Naive thymus-derived CD8-positive, alpha-beta T cell (primary cell): Measurements from ENCODE around the gene GDF11. TPM values are rescaled to one million over a fixed set of nuclear protein-coding genes. Genes with fewer than 3 reads are reported as not detected.
A peak's percentile ranks its signal among the peaks of the same experiment; 100 is the strongest.

ENCODE experiments used
- ATAC-seq, 2 donors: fragments of 150-1000 bp; cut with Tn5 transposase in 1 of 2; sonication (Bioruptor Pico), chemical (Tn5 transposase) in 1 of 2; 1 replicate in 1 of 2; 2 replicates in 1 of 2; pipeline ENCODE4 v1.10.0; 2021; ENCODE audit warnings: mild to moderate bottlenecking in 2 of 2, moderate library complexity in 2 of 2
- POLR2A ChIA-PET: fragments of 350-600 bp; sonication (Branson Sonifier 250); formaldehyde crosslinking; loops from one replicate; lab custom pipeline; 2021; ENCODE audit warnings: antibody characterized with exemption; lab: Charles Lee
- DNase-seq, 10 donors: peaks; one replicate each; pipeline versions ENCODE4 v3.0.0 to v3.0.0-alpha.2; 2020 to 2022
- H3K27ac Mint-ChIP-seq, 10 donors: one replicate each; pipeline ENCODE4 v1.8.0; 2020 to 2022; ENCODE audit warnings: mild to moderate bottlenecking in 10 of 10, mixed read lengths in 10 of 10, moderate library complexity in 4 of 10, inconsistent platforms in 1 of 10
- H3K27me3 Mint-ChIP-seq, 5 donors: one replicate each; pipeline ENCODE4 v1.8.0; 2021 to 2022; ENCODE audit warnings: mixed read lengths in 5 of 5
- H3K36me3 Mint-ChIP-seq, 3 donors: one replicate each; pipeline ENCODE4 v1.8.0; 2020 to 2022; ENCODE audit warnings: mixed read lengths in 3 of 3, mild to moderate bottlenecking in 2 of 3, inconsistent platforms in 1 of 3
- H3K4me1 Mint-ChIP-seq, 4 donors: one replicate each; pipeline ENCODE4 v1.8.0; 2021 to 2022; ENCODE audit warnings: mixed read lengths in 4 of 4
- H3K4me3 Mint-ChIP-seq, 10 donors: one replicate each; pipeline ENCODE4 v1.8.0; 2020 to 2022; ENCODE audit warnings: mild to moderate bottlenecking in 10 of 10, mixed read lengths in 10 of 10, moderate library complexity in 6 of 10, inconsistent platforms in 1 of 10
- H3K9me3 Mint-ChIP-seq, 9 donors: one replicate each; pipeline ENCODE4 v1.8.0; 2020 to 2022; ENCODE audit warnings: mixed read lengths in 9 of 9, mild to moderate bottlenecking in 3 of 9, inconsistent platforms in 1 of 9, moderate library complexity in 1 of 9
- polyA plus RNA-seq, 3 donors: library from polyadenylated mRNA; unstranded; fragments of 300-500 nt; fragmentation: Illumina TruSeq; gene quantifications; one replicate each; pipeline ENCODE4 v1.2.3, GENCODE V29; 2021
- total RNA-seq, 8 experiments: library from RNA in 2 of 8; stranded (reverse) in 2 of 8; gene quantifications; one replicate each; pipeline ENCODE4 v1.2.3 and lab custom pipeline; 2021 to 2026

GDF11 gene
- total and polyA plus RNA-seq, 5 experiments from 2014 or later: 0.82 to 7.7 (median 1.5) TPM

DNA sequence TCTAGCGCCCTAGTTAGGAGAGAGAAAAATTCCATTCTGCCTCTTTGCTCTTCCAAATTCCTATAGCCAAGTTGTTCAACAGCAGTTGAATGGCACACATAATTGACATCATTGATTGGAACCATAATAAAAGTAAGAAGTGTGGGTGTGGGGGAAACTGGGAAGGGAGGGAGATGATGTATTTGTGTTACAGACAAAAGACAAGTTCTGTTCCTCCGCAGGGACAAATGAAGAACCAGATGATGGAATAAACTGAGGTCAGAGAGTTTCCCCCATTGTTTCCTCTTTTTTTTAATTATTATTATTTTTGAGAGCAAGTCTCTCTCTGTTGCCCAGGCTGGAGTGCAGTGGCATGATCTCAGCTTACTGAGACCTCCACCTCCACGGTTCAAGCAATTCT lies 34.9 kb downstream of the GDF11 start:
- no peak for DNase-seq
- peak overlapping the region in 5 of 10 donors; percentile 20 to 80 (median 57) for H3K27ac Mint-ChIP-seq
- no peak for ATAC-seq
- H3K27me3 Mint-ChIP-seq: no peaks in the 10 kb centered on the region
- peaks cover 0 to 68% (median 3%) of the 10 kb centered on the region in 3 donors for H3K36me3 Mint-ChIP-seq
- POLR2A ChIA-PET: interaction anchor here (0.6 kb wide), 2 partner anchors 183 to 846 kb away, joined by 4 read pairs; no protein-coding TSS in a partner anchor
- H3K4me1 Mint-ChIP-seq: peaks cover 3 to 15% (median 9%) of the 10 kb centered on the region in 4 donors
- H3K9me3 Mint-ChIP-seq: no peaks in the 10 kb centered on the region
- H3K4me3 Mint-ChIP-seq: no peak overlapping the region

DNA sequence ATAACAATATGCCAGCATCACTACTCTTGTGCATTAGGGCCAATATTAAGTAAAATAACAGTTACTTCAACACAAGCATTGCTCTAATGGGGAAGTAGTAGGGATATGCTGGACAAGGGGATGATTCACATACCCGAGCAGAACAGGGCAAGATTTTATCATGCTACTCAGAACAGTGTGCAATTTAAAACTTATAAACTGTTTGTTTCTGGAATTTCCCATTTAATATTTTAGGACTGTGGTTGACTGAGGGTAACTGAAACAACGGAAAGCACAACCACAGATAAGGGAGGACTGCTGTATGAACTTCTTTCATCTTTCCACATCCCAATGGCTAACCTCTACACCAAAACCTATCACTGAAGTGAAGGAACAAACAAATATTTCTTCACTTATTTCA lies 37.8 kb downstream of the GDF11 start:
- H3K27ac Mint-ChIP-seq: peak overlapping the region in 2 of 10 donors; percentile 20 to 81
- no peak for DNase-seq

DNA sequence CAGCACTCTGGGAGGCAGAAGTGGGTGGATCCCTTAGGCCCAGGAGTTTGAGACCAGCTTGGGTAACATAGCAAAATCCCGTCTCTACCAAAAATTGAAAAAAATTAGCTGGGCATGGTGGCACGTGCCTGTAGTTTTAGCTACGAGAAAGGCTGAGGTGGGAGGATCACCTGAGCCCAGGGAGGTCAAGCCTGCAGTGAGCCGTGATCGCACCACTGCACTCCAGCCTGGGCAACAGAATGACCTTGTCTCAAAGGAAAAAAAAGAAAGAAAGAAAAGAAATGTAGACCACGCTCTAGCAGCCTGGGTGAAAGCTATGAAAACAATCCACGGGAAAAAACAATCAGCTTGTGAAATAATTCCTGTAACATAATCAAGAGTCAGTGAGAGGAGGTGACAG lies 45.6 kb downstream of the GDF11 start:
- Mint-ChIP-seq H3K4me1 (peaks cover 0 to 3% (median 0%) of the 10 kb centered on the region in 4 donors), H3K27me3 (no peaks in the 10 kb centered on the region), H3K27ac (peak overlapping the region in 1 of 10 donors; percentile 57), H3K9me3 (no peaks in the 10 kb centered on the region), H3K4me3 (peak overlapping the region in 1 of 10 donors; percentile 20), H3K36me3 (peaks cover 3 to 91% (median 30%) of the 10 kb centered on the region in 3 donors)
- ATAC-seq (no peak), DNase-seq (no peak)
- POLR2A ChIA-PET: interaction anchor here (1.2 kb wide), 1 partner anchor 152 kb away, joined by 3 read pairs; no protein-coding TSS in a partner anchor

More for the DNA sequence above, 37.8 kb downstream of the GDF11 start:
- POLR2A ChIA-PET: interaction anchor here (0.7 kb wide), 1 partner anchor 286 kb away, joined by 5 read pairs; no protein-coding TSS in a partner anchor
- Mint-ChIP-seq H3K4me3 (no peak overlapping the region), H3K36me3 (peaks cover 0 to 82% (median 9%) of the 10 kb centered on the region in 3 donors), H3K27me3 (no peaks in the 10 kb centered on the region), H3K4me1 (peaks cover 0 to 7% (median 2%) of the 10 kb centered on the region in 4 donors), H3K9me3 (no peaks in the 10 kb centered on the region)
- no peak for ATAC-seq

DNA sequence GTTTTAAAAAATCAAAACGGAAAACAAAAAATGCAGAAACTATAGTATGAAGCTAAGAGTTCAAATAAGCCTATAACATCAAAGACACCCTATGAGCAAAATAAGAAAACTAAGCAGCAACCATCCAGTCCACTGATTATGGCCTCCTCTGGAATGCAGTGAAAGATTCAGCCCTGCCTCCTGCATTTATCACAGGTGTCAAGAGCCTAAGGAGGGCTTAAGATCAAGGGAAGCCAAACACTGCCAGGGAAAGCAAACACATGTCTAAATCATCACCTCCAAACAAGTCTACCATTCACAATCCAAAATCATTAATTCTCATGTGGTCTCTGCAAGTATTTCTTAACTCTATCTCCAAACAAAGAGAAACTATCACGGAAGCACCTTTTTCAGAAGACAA lies 46.2 kb downstream of the GDF11 start:
- Mint-ChIP-seq H3K9me3 (no peaks in the 10 kb centered on the region), H3K27me3 (no peaks in the 10 kb centered on the region), H3K27ac (peak overlapping the region in 3 of 10 donors; percentile 33 to 63 (median 48)), H3K36me3 (peaks cover 3 to 90% (median 30%) of the 10 kb centered on the region in 3 donors), H3K4me1 (peaks cover 0 to 3% (median 0%) of the 10 kb centered on the region in 4 donors), H3K4me3 (no peak overlapping the region)
- POLR2A ChIA-PET: interaction anchor here (1.2 kb wide), 1 partner anchor 151 kb away, joined by 3 read pairs; no protein-coding TSS in a partner anchor
- no peak for ATAC-seq
- no peak for DNase-seq

DNA sequence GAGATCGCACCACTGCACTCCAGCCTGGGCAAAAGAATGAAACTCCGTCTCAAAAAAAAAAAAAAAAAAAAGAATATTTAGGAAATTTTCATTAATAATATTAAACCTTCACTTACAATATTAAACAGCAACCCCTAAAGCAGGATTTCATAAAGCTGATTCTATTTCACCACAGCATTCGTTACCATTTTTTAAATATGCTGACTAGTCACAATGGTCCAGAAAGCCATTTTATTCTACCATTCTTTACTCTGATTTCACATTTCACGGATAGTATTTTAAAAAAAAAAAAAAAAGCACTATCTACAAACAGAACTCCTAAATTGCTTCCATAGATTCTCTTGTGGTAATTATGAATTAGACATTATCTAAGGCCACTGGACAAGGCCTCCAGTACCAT lies 47.0 kb downstream of the GDF11 start:
- H3K27ac Mint-ChIP-seq: peak overlapping the region in 2 of 10 donors; percentile 7 to 37
- POLR2A ChIA-PET: interaction anchor here (0.7 kb wide), 1 partner anchor 13 kb away, joined by 3 read pairs; no protein-coding TSS in a partner anchor
- no peaks in the 10 kb centered on the region for H3K27me3 Mint-ChIP-seq
- ATAC-seq (no peak), DNase-seq (no peak)
- peaks cover 3 to 90% (median 33%) of the 10 kb centered on the region in 3 donors for H3K36me3 Mint-ChIP-seq
- H3K4me1 Mint-ChIP-seq: peaks cover 0 to 5% (median 2%) of the 10 kb centered on the region in 4 donors
- H3K9me3 Mint-ChIP-seq: no peaks in the 10 kb centered on the region
- no peak overlapping the region for H3K4me3 Mint-ChIP-seq

DNA sequence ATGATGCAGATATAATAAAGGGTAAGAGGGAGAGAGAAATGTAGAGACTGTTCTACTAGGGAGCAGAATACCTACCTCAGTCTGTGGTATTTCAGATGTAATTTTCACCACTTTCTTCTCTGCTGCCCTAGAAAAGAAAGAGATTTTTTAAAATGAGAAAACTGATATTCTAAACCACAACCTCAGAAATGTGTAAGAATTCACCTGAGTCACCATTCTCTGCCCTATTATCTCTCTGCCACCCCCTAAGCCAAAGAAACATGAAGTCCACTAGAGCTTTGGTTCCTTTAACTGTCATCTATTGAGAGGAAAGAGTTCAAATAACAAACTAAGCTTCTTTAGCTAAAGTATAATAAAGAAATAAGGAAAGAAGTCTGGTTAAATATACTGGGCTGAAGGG lies 53.0 kb downstream of the GDF11 start:
- Mint-ChIP-seq H3K4me1 (peaks cover 0 to 11% (median 4%) of the 10 kb centered on the region in 4 donors), H3K27me3 (no peaks in the 10 kb centered on the region), H3K36me3 (peaks cover 0 to 91% (median 19%) of the 10 kb centered on the region in 3 donors), H3K4me3 (no peak overlapping the region), H3K9me3 (no peaks in the 10 kb centered on the region), H3K27ac (peak overlapping the region in 1 of 10 donors; percentile 41)
- POLR2A ChIA-PET: interaction anchor here (2.0 kb wide), 1 partner anchor 22 kb away, joined by 6 read pairs; the partner anchor contains the start of genes ORMDL2 and SARNP
- no peak for DNase-seq
- ATAC-seq: no peak

DNA sequence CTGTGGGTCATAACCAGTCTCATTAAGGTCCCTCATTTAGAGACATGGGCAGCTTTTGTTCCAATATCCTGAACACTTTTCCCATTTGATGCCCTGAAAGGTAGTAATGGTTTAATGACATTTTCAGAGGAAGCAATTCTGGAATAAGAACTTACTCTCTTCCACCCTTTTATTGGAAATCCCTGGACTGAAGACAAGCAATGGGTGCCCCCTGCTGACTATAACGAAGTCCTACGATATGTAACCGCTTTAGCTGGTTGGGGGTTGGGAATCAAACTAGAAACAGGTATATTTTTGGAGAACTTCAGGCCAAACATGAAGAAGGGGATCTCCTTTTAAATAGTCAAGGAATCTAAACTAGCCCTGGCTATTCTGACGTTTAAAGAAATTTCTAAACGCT lies 54.1 kb downstream of the GDF11 start:
- ATAC-seq (no peak), DNase-seq (peak in 2 of 10 donors; percentile 19 to 28)
- Mint-ChIP-seq H3K4me3 (no peak overlapping the region), H3K36me3 (peaks cover 0 to 91% (median 16%) of the 10 kb centered on the region in 3 donors), H3K27me3 (no peaks in the 10 kb centered on the region), H3K4me1 (peaks cover 0 to 11% (median 4%) of the 10 kb centered on the region in 4 donors), H3K27ac (peak overlapping the region in 1 of 10 donors; percentile 7), H3K9me3 (no peaks in the 10 kb centered on the region)
- POLR2A ChIA-PET: interaction anchor here (0.7 to 2.0 kb wide), 2 partner anchors 21 to 136 kb away, joined by 3 to 6 read pairs; partner anchors contain the start of genes ORMDL2 and SARNP

DNA sequence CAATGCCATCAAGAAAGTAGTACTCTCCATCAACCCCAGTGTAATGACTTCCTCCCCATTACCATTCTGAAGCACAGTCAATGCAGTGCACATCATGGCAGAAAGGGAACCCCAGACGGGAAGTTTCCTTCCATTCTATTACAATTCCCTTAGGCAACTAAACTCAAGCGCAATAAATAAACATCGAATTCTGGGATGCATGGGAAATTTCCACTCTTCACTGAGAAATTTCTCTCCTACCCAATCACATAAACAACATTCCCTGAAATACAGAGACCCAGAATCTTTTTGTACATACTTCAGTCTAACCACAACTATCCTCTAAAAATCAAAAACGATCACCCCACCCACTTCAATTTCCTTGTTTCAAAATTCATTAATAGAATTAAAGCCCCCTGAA lies 54.6 kb downstream of the GDF11 start:
- H3K27ac Mint-ChIP-seq: peak overlapping the region in 3 of 10 donors; percentile 7 to 76 (median 74)
- DNase-seq: no peak
- H3K9me3 Mint-ChIP-seq: no peaks in the 10 kb centered on the region
- POLR2A ChIA-PET: interaction anchor here (2.0 kb wide), 1 partner anchor 20 kb away, joined by 6 read pairs; the partner anchor contains the start of genes ORMDL2 and SARNP
- H3K4me1 Mint-ChIP-seq: peaks cover 0 to 11% (median 4%) of the 10 kb centered on the region in 4 donors
- no peak for ATAC-seq
- H3K4me3 Mint-ChIP-seq: no peak overlapping the region
- no peaks in the 10 kb centered on the region for H3K27me3 Mint-ChIP-seq
- H3K36me3 Mint-ChIP-seq: peaks cover 0 to 92% (median 15%) of the 10 kb centered on the region in 3 donors

Other genes starting within 250 kb of the GDF11 start
- gene OR6C4, start 193.5 kb upstream of the GDF11 start, total RNA-seq: not detected
- not detected for gene OR6C4, start 193.5 kb upstream of the GDF11 start, polyA plus RNA-seq
- not detected for gene OR2AP1, start 170.7 kb upstream of the GDF11 start, total RNA-seq
- not detected for gene OR2AP1, start 170.7 kb upstream of the GDF11 start, polyA plus RNA-seq
- not detected for gene OR10P1, start 106.2 kb upstream of the GDF11 start, total RNA-seq
- gene OR10P1, start 106.2 kb upstream of the GDF11 start, polyA plus RNA-seq: not detected
- 1 to 10 TPM; 5.2 to 7.0 TPM for gene ITGA7, start 35.2 kb upstream of the GDF11 start, total RNA-seq
- gene ITGA7, start 35.2 kb upstream of the GDF11 start, polyA plus RNA-seq: 1 to 10 TPM in 2 of 3 donors, not detected in 1; 1.5 to 1.7 TPM
- 10 to 100 TPM; 62.9 to 65.7 TPM for gene BLOC1S1, start 27.1 kb upstream of the GDF11 start, total RNA-seq
- 100 to 1,000 TPM in 2 of 3 donors, 10 to 100 TPM in 1; 84.3 to 133 (median 117) TPM for gene BLOC1S1, start 27.1 kb upstream of the GDF11 start, polyA plus RNA-seq
- gene RDH5, start 22.7 kb upstream of the GDF11 start, total RNA-seq: 10 to 100 TPM; 28.8 to 30.4 TPM
- gene RDH5, start 22.7 kb upstream of the GDF11 start, polyA plus RNA-seq: 1 to 10 TPM in 2 of 3 donors, not detected in 1; 1.0 to 1.4 TPM
- gene CD63, start 14.1 kb upstream of the GDF11 start, total RNA-seq: 10 to 100 TPM; 41.0 to 46.5 TPM
- 100 to 1,000 TPM; 119 to 412 (median 135) TPM for gene CD63, start 14.1 kb upstream of the GDF11 start, polyA plus RNA-seq
- gene SARNP, start 74.6 kb downstream of the GDF11 start, total RNA-seq: 10 to 100 TPM; 43.6 to 43.9 TPM
- 100 to 1,000 TPM in 1 of 3 donors, 10 to 100 TPM in 2; 93.6 to 104 (median 94.0) TPM for gene SARNP, start 74.6 kb downstream of the GDF11 start, polyA plus RNA-seq
- 10 to 100 TPM; 43.2 to 46.8 TPM for gene ORMDL2, start 74.9 kb downstream of the GDF11 start, total RNA-seq
- gene ORMDL2, start 74.9 kb downstream of the GDF11 start, polyA plus RNA-seq: 10 to 100 TPM; 71.6 to 92.5 (median 90.3) TPM
- 10 to 100 TPM; 34.7 to 35.0 TPM for gene DNAJC14, start 86.5 kb downstream of the GDF11 start, total RNA-seq
- 10 to 100 TPM; 31.0 to 39.6 (median 35.5) TPM for gene DNAJC14, start 86.5 kb downstream of the GDF11 start, polyA plus RNA-seq
- gene MMP19, start 99.8 kb downstream of the GDF11 start, total RNA-seq: under 1 TPM in 1 of 2 experiments, not detected in 1; 0.55 TPM
- not detected for gene MMP19, start 99.8 kb downstream of the GDF11 start, polyA plus RNA-seq
- gene PYM1, start 184.8 kb downstream of the GDF11 start, total RNA-seq: 10 to 100 TPM; 33.1 to 44.4 TPM
- gene PYM1, start 184.8 kb downstream of the GDF11 start, polyA plus RNA-seq: 10 to 100 TPM; 54.4 to 65.7 (median 55.0) TPM
- 1,000 to 10,000 TPM; 1,302 to 1,328 TPM for gene DGKA, start 188.0 kb downstream of the GDF11 start, total RNA-seq
- gene DGKA, start 188.0 kb downstream of the GDF11 start, polyA plus RNA-seq: 100 to 1,000 TPM; 145 to 378 (median 232) TPM
- gene PMEL, start 222.9 kb downstream of the GDF11 start, total RNA-seq: not detected
- gene PMEL, start 222.9 kb downstream of the GDF11 start, polyA plus RNA-seq: under 1 TPM in 1 of 3 donors, not detected in 2; 0.15 TPM
- gene CDK2, start 223.7 kb downstream of the GDF11 start, total RNA-seq: 10 to 100 TPM; 27.5 to 30.8 TPM
- 10 to 100 TPM in 1 of 3 donors, 1 to 10 TPM in 2; 8.0 to 12.4 (median 9.5) TPM for gene CDK2, start 223.7 kb downstream of the GDF11 start, polyA plus RNA-seq
- gene RAB5B, start 231.0 kb downstream of the GDF11 start, total RNA-seq: 10 to 100 TPM; 88.9 to 95.2 TPM
- 10 to 100 TPM; 61.6 to 69.4 (median 65.9) TPM for gene RAB5B, start 231.0 kb downstream of the GDF11 start, polyA plus RNA-seq